HG03139 (cell line): Measurements from ENCODE around the gene CYB5A.

Experiments
- ATAC-seq: cut with Tn5 transposase; IDR thresholded peaks from one replicate; pipeline ENCODE4 v1.9.1; 2021; ENCODE audit not compliant: unreplicated experiment

CYB5A gene

DNA sequence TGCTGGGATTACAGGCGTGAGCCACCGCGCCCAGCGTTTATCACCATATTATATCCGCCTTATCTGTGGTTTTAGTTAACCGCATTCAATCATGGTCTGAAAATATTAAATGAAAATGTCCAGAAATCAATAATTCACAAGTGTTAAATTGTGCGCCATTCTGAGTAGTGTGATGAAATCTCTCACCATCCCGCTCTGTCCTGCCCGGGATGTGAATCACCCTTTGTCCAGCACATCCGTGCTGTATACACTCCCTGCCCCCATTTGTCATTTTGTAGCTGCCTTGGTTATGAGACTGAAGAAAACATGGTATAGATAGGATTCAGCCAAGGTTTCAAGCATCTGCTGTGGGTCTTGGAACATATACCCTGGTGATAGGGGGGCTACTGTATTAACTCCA lies 72.7 kb downstream of the CYB5A start:
- ATAC-seq = no peak

DNA sequence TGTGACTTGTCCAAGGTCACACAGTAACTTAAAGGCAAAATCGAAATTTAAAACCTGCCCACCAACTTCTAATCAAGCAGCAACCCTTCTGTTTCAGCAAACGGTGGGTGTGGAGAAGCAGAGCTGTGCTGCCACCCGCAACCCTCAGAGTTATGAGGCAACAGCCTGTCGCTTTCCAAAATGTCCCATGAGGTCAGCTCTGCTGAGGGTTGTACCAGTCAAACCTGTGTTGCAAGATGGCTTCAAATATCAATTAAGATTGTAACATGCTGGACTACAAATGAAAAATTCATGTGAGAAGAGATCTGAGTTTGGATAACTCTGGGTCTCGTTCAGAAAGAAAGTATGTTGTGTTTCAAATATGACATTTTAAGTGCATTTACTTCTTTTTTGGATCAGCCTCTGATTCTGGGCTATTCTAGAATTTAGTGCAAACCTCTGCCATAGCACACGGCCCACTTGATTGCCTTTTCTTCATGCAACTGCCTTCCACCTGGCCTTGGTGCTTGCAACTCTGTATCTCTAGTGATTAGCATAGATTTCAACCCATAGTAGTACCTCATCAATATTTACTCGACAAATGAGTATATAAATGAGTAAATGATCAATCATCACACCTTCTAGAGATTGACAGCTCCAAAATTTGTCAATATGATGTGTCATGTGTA lies 74.2 kb downstream of the CYB5A start:
- no peak for ATAC-seq

DNA sequence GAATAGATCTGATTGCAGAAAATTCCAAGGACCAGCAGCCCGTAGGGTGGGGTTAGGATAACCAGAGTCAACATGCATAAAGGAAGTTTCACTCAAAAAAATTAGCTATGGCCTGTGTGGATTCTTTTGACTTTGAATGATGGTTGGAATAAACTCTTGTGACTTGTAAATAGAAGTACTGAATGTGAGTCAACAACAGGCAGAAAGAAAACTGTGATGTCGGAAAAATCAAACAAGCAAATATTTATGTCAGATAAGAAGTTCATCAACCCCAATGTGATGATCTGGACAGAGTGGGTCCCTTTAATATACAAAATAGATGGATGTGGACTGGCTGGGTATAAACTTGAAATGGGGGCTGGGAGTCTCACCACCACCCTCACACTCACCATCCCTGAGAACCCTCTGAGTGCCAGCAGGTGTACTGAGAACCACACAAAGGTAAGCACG lies 75.1 kb downstream of the CYB5A start:
- ATAC-seq = no peak

DNA sequence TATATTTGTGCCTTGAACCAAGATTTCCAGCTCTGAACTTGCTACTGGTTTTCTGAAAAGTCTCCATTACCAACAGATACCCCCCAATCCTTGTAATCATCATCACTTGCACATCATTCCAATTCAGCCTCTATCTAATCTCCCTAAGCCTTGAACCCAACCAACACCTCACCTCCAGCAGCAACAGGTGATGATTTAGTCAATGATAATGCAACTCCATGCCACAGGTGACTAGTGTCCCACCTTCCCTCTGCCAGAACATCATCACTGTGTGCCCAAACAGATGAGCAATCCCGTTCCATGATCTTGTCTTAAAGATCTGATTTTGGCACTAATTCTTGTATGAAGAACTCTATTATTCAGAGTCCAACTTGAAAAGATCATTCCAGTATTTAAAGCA lies 75.9 kb downstream of the CYB5A start:
- ATAC-seq = no peak

DNA sequence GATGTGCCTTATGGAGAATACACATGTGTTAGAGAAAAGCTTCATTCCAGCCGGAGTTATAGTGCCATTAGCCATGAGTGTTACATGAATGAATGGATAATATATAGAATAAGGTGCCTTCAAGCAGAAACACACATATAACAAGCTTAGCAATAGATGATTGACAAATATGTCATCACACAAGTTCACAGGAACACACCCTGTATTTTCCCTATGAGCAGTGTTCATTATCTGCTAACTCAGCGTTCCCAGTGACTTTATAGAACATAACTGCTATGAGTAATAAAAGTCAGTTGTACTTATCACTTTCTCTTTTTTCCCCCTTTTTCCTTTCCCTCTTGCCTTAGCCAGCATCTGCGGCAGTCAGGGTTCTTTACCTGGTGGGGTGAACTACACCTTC lies 78.3 kb downstream of the CYB5A start:
- ATAC-seq = no peak

DNA sequence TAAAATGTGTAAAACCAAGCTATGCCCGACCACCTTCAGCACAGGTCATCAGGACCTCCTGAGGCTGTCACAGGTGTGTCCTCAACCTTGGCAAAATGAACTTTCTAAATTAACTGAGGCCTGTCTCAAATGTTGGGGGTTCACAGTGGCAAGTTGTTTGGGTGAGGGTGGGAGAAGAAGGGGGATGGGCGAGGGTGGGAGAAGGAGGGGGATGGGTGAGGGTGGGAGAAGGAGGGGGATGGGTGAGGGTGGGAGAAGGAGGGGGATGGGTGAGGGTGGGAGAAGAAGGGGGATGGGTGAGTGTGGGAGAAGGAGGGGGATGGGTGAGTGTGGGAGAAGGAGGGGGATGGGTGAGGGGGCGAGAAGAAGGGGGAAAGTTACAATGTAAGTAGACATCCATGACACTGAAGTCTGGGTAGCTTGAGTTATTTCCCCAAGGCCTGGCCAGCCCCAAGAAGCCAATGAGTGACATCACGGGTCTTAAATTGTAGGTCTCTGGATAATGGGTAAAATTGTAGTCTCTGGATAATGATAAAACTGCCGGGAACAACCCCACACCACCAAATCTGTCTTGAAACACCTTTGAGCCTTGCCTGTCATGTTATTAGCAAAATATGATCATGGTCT lies 87.1 kb downstream of the CYB5A start:
- ATAC-seq = no peak

DNA sequence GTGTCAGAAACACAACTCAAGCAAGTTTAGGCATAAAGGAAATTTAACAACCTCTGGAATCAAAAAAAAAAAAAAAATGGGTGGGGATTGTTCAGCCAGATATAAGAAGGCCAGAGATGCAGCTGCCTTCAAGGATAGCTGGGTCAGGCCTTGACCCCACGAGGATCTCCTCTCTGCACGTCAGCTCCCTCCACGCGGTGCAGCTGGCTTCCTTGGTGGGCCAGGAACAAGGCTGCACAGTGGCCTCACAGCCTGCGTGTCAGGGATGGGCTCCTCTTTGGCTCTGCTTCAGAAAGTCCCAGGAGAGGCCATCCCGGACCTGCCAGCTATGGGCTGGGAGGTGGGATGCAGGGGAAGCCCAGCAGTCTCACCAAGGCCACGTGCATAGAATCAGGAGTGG lies 88.0 kb downstream of the CYB5A start:
- ATAC-seq = no peak
